GM18502 (cell line): ENCODE measurements around the gene ZNF516.
"Not testable (repeated sequence)": the region's sequence is repeated elsewhere in the genome, so short reads cannot be mapped to it uniquely, and the experiment has no call there.

Experiments used
- ATAC-seq: cut with Tn5 transposase; IDR thresholded peaks from one replicate; pipeline ENCODE4 v1.9.1; 2021; ENCODE audit warnings: mild to moderate bottlenecking; ENCODE audit not compliant: unreplicated experiment, poor library complexity

ZNF516 gene

GRCh38 chr18:76491473-76491775 is 3.6 kb downstream of the ZNF516 start:
- no peak for ATAC-seq

DNA sequence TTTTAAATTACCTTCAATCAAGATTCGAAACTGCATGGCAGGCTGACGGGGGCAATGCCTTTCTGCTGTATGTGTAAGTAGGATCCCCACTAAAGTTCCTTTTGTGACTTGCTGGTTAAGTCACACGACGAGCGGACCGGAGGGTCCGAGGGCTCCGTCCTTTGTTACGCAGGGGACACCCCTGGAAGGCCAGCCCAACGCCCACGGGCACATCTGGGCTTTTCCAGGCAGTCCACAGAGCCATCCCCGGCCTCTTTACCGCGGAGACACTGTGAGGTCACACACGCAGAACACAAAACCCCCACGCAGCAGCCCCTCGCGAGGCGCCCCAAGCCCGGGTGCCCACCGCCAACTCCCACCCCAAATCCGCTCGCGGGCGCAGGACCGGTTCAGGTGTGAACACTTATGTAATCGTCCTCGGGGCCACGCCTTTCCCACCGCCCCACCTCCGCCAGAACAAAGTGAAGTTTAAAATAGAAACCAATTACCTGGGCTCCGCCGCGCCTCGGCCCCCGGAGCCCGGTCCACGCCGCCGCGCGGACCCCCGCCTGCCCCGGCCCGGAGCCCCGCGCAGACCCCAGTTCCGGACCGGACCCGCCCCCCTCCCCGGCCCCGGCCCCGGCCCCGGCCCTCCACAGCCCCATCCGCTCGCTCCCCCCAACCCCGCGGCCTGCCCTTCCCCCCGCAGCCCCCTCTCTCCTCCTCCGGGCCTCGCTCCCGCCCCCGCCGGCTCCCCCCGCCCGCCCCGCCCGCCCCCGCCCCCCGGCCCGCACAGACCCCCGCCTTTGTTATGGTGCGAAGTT is 4.2 kb downstream of the ZNF516 start:
- no peak for ATAC-seq

GRCh38 chr18:76490033-76490432 is 5.0 kb downstream of the ZNF516 start:
- no peak for ATAC-seq

DNA sequence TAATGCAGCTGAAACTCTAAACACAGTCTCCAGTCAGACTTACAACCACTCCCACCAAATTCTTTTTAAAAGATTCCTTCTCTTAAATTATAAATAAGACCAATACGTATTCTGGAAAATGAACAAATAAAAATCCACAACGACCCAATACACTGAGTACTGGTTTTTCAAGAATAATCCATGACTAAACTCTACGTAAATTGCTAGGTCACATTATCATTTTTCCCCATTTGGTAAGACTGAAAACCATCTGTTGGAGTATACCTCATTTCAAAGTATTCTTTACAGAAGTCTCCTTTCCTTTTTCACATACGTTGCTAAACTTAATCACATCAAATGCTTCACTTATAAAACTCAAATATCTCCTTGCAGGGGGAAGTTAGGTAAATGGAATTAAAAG is 6.0 kb downstream of the ZNF516 start:
- no peak for ATAC-seq

DNA sequence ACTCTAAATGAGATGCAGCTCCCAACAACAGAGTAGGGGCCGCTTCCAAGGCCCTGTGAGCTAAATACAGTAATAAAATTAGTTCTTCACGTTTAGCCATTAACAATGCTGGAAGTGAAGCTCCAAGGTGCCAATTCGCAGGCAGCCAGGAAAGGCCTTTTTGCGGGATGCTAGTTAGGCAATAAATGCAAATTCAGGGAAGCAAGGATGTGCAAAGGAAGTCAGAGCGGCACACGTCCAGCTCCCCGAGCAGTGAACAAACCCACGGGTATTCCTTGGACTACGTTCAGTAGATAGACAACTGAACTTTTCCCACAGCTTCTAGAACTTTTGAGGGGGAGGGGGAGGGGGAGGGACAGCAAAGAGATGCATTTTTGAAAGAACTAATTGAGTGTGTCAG is 6.9 kb downstream of the ZNF516 start:
- no peak for ATAC-seq

DNA sequence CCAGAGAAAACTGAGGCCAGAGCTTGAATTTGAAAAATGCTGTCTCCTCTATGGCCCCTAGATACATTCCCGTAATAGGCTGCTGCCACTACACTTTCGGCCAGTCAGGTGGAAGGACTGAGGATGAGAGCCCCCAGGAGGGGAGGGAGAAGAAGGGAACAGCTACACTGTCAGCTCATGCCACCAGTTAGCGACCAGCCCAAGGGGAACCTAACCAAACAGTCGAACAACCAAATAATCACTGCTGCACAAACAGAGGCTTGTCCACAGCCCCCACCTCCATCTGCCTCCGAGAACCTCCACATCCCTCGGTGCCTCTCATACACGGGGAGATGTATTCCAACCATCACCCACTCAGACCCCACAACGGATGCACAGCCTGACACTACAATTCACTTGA is 7.3 kb downstream of the ZNF516 start:
- ATAC-seq = no peak

GRCh38 chr18:76487070-76487469 is 8.0 kb downstream of the ZNF516 start:
- no peak for ATAC-seq

- ATAC-seq = no peak
These were observed 8.5 kb downstream of the ZNF516 start for GRCh38 chr18:76486574-76486973.

DNA sequence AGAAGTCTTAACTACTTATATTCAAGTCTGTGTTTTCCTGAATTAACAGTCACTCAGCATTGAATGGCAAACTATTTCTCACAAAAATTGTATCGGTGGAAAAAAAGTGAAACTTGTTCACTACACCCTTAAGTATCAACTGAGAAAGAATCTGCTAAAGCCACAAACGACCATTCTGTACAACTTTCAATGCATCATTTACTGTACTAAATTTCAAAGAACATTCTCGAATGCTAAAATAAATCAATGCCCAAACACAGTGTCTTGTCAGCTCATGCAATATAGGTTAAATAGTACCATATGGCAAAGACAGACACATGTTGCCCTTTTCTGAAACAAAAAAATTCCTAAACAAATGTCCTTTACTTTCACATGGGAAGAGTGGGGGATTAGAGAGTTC is 9.0 kb downstream of the ZNF516 start:
- ATAC-seq = no peak

- ATAC-seq = peak; percentile 75
These were observed 10.2 kb downstream of the ZNF516 start for GRCh38 chr18:76484749-76485387.

DNA sequence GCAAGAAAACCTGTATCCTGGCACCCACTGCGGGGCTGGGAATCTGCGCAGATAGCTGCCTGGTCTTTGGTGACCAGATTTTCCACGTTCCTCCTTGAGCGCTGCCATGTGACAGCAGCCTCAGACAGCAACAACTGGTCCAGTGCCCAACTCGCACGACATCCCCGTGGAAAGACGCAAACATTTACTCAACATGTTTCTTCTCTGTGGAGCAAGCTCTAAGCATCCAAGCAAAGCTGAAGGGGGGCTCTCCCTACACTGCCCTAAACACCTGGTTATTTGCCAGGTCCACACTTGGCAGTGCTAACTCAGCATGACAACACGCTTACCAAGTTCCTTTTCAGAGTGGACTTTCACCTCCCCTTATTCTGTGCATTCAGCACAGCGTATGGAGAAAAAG is 11.3 kb downstream of the ZNF516 start:
- no peak for ATAC-seq

- ATAC-seq = no peak
These were observed 11.9 kb downstream of the ZNF516 start for GRCh38 chr18:76482971-76483691.

DNA sequence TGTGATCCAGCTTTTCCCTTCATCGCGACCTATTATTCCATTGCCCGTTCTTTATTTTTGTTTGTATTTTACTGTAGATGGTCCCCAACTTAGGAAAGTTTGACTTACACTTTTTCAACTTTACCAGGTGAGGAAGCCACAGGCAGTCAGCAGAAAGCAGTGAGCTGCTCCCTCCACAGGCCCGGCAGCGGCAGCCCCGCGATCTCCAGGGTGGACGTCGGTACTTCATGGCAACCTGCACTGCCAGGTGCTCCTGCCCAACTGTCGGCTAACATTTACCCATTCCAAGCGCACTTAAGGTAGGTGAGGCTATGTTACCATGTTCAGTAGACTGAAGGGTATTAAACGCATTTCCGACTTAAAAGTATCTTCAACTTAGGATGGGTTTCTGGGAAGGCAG is 12.8 kb downstream of the ZNF516 start:
- no peak for ATAC-seq

DNA sequence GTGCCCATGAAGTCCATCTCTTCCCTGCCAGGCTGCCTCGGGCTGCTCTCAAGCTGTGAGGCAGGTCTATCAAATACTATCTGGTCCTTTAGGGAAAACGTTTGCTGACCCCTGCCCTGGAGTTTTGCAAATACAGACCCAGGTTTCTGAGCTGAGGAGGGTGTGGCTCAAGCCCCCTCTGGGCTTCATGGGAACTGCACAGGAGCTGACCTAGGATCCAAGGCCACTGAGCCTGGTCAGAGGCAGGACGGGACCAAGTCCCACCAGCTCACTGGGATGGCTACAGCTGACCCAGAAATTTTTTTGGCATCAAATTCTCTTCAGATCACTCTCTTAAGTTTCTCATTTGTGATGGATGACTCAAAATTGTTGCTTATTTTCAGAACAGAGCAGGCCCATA is 14.1 kb downstream of the ZNF516 start:
- no peak for ATAC-seq

DNA sequence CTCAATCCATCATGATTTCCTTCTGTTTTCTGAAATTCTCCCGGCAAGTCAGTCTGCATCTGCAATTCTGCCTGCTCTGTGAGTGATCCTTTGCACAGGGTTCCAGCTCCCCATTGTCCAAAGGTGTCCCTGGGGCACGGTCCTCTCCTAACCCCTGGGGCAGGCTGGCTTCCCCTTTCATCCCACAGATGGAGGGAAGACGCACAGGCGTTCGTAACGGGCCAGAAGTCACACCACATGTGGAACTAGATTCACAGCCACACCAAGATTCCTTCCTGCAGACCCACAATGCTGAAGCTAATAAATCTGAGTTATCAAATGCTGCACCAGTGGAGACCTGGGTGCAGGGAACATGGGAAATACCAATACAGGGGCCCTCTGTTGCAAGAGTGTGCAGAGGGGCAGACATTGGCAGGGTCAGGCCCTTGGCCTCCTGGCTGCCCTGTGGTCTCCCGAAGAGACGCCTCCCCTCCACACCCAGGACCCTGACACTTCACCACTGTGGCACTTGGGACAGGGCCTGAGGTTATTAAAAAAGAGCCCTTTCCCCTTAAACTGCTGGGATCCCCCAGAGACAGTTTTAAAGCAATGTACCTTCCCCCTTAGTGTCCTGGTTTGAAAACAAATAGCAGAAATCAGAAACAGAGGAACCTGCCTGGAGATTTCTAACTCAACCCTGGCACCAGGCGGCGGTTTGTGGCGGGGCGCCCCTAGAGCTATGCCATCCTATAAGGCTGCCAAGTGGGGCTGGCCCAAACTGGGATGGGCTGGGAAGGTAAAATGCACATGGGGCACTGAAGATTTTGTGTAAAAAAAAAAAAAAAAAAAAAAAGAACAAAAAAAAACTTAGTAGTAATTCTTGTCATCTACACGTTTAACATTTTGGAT is 15.4 kb downstream of the ZNF516 start:
- no peak for ATAC-seq

DNA sequence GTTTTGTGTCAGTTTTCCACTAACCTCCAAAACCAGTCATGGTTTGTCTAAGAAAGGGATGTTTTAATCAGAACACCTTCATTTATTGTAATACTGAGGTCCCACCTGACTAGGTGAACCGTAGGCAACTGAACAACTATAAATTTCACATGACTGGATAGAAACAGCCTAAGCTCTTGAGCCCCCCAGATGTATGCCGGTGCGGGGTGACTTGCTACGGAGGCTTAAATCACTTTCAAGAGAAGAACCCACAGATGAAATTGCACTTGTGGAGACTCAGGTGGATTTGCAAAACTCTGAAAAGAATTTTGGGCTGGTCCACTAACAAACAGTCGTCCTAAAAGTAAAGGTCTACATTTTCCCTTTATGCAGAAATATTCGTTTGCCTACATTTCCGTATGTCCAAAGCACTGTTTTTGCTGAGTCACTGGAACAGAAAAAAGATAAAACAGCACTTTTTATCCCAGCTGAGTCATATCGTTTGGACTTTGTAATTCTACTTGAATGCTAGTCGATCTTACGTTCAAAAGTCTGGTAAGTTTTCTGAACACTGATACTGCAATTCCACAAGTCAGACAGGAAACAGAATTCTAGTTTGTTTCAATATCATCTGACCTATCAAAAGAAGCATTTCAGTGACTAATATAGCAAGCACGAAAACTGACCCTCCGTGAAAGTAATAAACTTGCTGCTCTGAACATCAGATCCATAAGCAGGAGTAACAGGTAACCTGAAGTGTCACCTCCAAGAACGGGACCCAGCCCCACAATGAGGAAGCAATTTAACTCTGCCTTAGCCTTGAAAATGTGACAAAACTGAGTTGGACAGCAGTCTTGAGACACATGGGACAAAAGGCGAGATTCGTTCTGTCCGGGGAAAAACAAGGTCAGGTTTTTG is 18.1 kb downstream of the ZNF516 start:
- peak; percentile 79 for ATAC-seq

- ATAC-seq = no peak
These were observed 19.4 kb downstream of the ZNF516 start for GRCh38 chr18:76475450-76476194.

GRCh38 chr18:76474824-76475223 is 20.2 kb downstream of the ZNF516 start:
- ATAC-seq = no peak

DNA sequence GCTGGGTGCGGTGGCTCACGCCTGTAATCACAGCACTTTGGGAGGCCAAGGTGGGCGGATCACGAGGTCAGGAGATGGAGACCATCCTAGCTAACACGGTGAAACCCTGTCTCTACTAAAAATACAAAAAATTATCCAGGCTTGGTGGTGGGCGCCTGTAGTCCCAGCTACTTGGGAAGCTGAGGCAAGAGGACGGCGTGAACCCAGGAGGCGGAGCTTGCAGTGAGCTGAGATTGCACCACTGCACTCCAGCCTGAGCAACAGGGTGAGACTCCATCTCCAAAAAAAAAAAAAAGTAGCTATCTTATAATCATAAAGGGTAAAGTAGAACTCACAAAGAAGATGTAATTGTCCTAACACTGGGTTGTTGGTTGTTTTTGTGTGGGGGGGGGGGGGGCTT is 21.5 kb downstream of the ZNF516 start:
- not testable (repeated sequence) for ATAC-seq
